Common myeloid progenitor, CD34-positive (primary cell): ENCODE results near the gene NMRK1.

Experiments
- CTCF ChIA-PET: fragments of 350-600 bp; sonication (Branson Sonifier 250); formaldehyde crosslinking; loops from one replicate; lab custom pipeline; 2021; ENCODE audit warnings: antibody characterized with exemption; lab: Charles Lee
- POLR2A ChIA-PET: fragments of 350-600 bp; sonication (Branson Sonifier 250); formaldehyde crosslinking; loops from one replicate; lab custom pipeline; 2021; ENCODE audit warnings: antibody characterized with exemption; lab: Charles Lee
- DNase-seq, 3 donors: peaks; one replicate each; pipeline versions ENCODE4 v3.0.0 to v3.0.0-alpha.2; 2013
- H3K27ac ChIP-seq, 2 experiments: 1 replicate in 1 of 2; 2 replicates in 1 of 2; pipeline ENCODE4 v1.7.0; 2013; ENCODE audit warnings: inconsistent platforms in 2 of 2, low read length in 2 of 2, mild to moderate bottlenecking in 2 of 2, low read depth in 1 of 2, moderate library complexity in 1 of 2; ENCODE audit not compliant: severe bottlenecking in 2 of 2, insufficient read depth in 1 of 2, poor library complexity in 1 of 2
- H3K27me3 ChIP-seq, 5 experiments: replicated peaks in 2 of 5; 1 replicate in 3 of 5; 2 replicates in 2 of 5; pipeline versions ENCODE4 v1.6.1 to v1.7.0; 2013; ENCODE audit warnings: low read length in 4 of 5, mild to moderate bottlenecking in 2 of 5, moderate library complexity in 2 of 5, inconsistent platforms in 1 of 5; ENCODE audit not compliant: insufficient read depth in 5 of 5, control insufficient read depth in 4 of 5
- H3K36me3 ChIP-seq, 4 experiments: 1 replicate in 2 of 4; 2 replicates in 2 of 4; pipeline versions ENCODE4 v1.6.1 to v1.7.0; 2013; ENCODE audit warnings: low read length in 3 of 4, control low read depth in 1 of 4, mild to moderate bottlenecking in 1 of 4; ENCODE audit not compliant: control insufficient read depth in 4 of 4, insufficient read depth in 4 of 4
- H3K4me1 ChIP-seq, 4 experiments: 1 replicate in 3 of 4; 2 replicates in 1 of 4; pipeline versions ENCODE4 v1.6.1 to v1.7.1; 2013; ENCODE audit warnings: low read length in 3 of 4, mild to moderate bottlenecking in 3 of 4, control low read depth in 1 of 4, inconsistent platforms in 1 of 4, moderate library complexity in 1 of 4; ENCODE audit not compliant: control insufficient read depth in 4 of 4, insufficient read depth in 4 of 4; ENCODE audit errors: control extremely low read depth in 1 of 4
- H3K4me3 ChIP-seq, 7 experiments: 1 replicate in 4 of 7; 2 replicates in 3 of 7; pipeline versions ENCODE4 v1.5.1 to v1.7.0; 2013; ENCODE audit warnings: mild to moderate bottlenecking in 7 of 7, low read length in 6 of 7, moderate library complexity in 6 of 7, inconsistent platforms in 2 of 7, low read depth in 2 of 7, control low read depth in 1 of 7; ENCODE audit not compliant: insufficient read depth in 4 of 7, control insufficient read depth in 1 of 7; ENCODE audit errors: extremely low read depth in 1 of 7
- H3K9me3 ChIP-seq, 5 experiments: 1 replicate in 4 of 5; 2 replicates in 1 of 5; pipeline versions ENCODE4 v1.6.1 to v1.7.1; 2013; ENCODE audit warnings: low read length in 4 of 5, mild to moderate bottlenecking in 2 of 5, inconsistent platforms in 1 of 5, low read depth in 1 of 5, moderate library complexity in 1 of 5; ENCODE audit not compliant: control insufficient read depth in 4 of 5, insufficient read depth in 2 of 5; ENCODE audit errors: control extremely low read depth in 1 of 5
- WGBS: methylation state at CpG from one replicate; pipeline ENCODE4 v1.1.5; 2013; ENCODE audit not compliant: insufficient coverage; 5-methylcytosine and 5-hydroxymethylcytosine counted together

Gene NMRK1

GRCh38 chr9:75027187-75028107 is 60.5 kb downstream of the NMRK1 start:
- no peaks in the 10 kb centered on the region for H3K9me3 ChIP-seq
- peak overlapping the region; percentile 46 to 83 for H3K27ac ChIP-seq
- H3K4me3 ChIP-seq, result peak overlapping the region; percentile 79 to 98 (median 91)
- peak; percentile 32 to 77 (median 66) for DNase-seq
- H3K27me3 ChIP-seq, result no peaks in the 10 kb centered on the region
- WGBS, result under 1% methylated on average over 55 of the region's 59 CpGs
- POLR2A ChIA-PET, result interaction anchor here (0.5 to 0.6 kb wide), 2 partner anchors 11 to 203 kb away, joined by 4 read pairs; no protein-coding TSS in a partner anchor
- H3K4me1 ChIP-seq, result peaks cover 15 to 31% (median 24%) of the 10 kb centered on the region in 4 experiments
- CTCF ChIA-PET, result interaction anchor here (0.7 to 4.6 kb wide), 14 partner anchors 13 to 254 kb away, joined by 3 to 21 read pairs (median 4); partner anchors contain the start of gene C9orf40
- H3K36me3 ChIP-seq, result no peaks in the 10 kb centered on the region

GRCh38 chr9:75023846-75024245 is 64.1 kb downstream of the NMRK1 start:
- POLR2A ChIA-PET, result no interaction called here
- peaks cover 0 to 5% (median 1%) of the 10 kb centered on the region in 4 experiments for H3K36me3 ChIP-seq

GRCh38 chr9:75019654-75020053 is 68.3 kb downstream of the NMRK1 start:
- WGBS, result no CpG with 5 or more reads among the region's 1 CpG
- Histone ChIP-seq H3K27ac (no peak overlapping the region), H3K9me3 (no peaks in the 10 kb centered on the region), H3K4me1 (peaks cover 0 to 4% (median 0%) of the 10 kb centered on the region in 4 experiments), H3K36me3 (peaks cover 2 to 5% (median 4%) of the 10 kb centered on the region in 4 experiments), H3K4me3 (no peak overlapping the region), H3K27me3 (no peaks in the 10 kb centered on the region)
- ChIA-PET CTCF (interaction anchor here (1.1 to 1.8 kb wide), 2 partner anchors 66 to 244 kb away, joined by 3 to 7 read pairs; no protein-coding TSS in a partner anchor), POLR2A (no interaction called here)
- peak in 1 of 3 donors; percentile 51 for DNase-seq

More at GRCh38 chr9:75023846-75024245, 64.1 kb downstream of the NMRK1 start:
- no peaks in the 10 kb centered on the region for H3K9me3 ChIP-seq
- H3K4me1 ChIP-seq, result peaks cover 15 to 31% (median 24%) of the 10 kb centered on the region in 4 experiments
- CTCF ChIA-PET, result interaction anchor here (1.3 to 2.5 kb wide), 3 partner anchors 9 to 248 kb away, joined by 3 to 14 read pairs (median 7); no protein-coding TSS in a partner anchor
- DNase-seq, result no peak
- no peak overlapping the region for H3K4me3 ChIP-seq
- H3K27ac ChIP-seq, result no peak overlapping the region
- H3K27me3 ChIP-seq, result no peaks in the 10 kb centered on the region

- H3K27me3 ChIP-seq, result no peaks in the 10 kb centered on the region
- ChIA-PET CTCF (interaction anchor here (0.9 to 1.8 kb wide), 3 partner anchors 11 to 244 kb away, joined by 3 to 7 read pairs (median 3); no protein-coding TSS in a partner anchor), POLR2A (no interaction called here)
- H3K4me3 ChIP-seq, result no peak overlapping the region
- WGBS, result 94% methylated on average over 4 of the region's 5 CpGs
- DNase-seq, result no peak
- peaks cover 2 to 5% (median 4%) of the 10 kb centered on the region in 4 experiments for H3K36me3 ChIP-seq
- H3K9me3 ChIP-seq, result no peaks in the 10 kb centered on the region
- H3K27ac ChIP-seq, result no peak overlapping the region
- peaks cover 0 to 2% (median 0%) of the 10 kb centered on the region in 4 experiments for H3K4me1 ChIP-seq
Observed at GRCh38 chr9:75019022-75019421, 68.9 kb downstream of the NMRK1 start.

- Histone ChIP-seq H3K27ac (no peak overlapping the region), H3K9me3 (no peaks in the 10 kb centered on the region), H3K27me3 (no peaks in the 10 kb centered on the region), H3K4me1 (no peaks in the 10 kb centered on the region), H3K36me3 (peaks cover 4 to 8% (median 6%) of the 10 kb centered on the region in 4 experiments), H3K4me3 (no peak overlapping the region)
- DNase-seq, result no peak
- POLR2A ChIA-PET, result interaction anchor here (0.8 kb wide), 1 partner anchor 11 kb away, joined by 3 read pairs; no protein-coding TSS in a partner anchor
- CTCF ChIA-PET, result interaction anchor here (1.0 to 1.5 kb wide), 2 partner anchors 9 to 12 kb away, joined by 3 to 5 read pairs; no protein-coding TSS in a partner anchor
- WGBS, result no CpG with 5 or more reads among the region's 3 CpGs
Observed at GRCh38 chr9:75017378-75017777, 70.6 kb downstream of the NMRK1 start.

GRCh38 chr9:75013735-75014134 is 74.2 kb downstream of the NMRK1 start:
- POLR2A ChIA-PET, result no interaction called here
- DNase-seq, result peak in 2 of 3 donors; percentile 44 to 53
- no peak overlapping the region for H3K4me3 ChIP-seq

More at GRCh38 chr9:75013735-75014134, 74.2 kb downstream of the NMRK1 start:
- Histone ChIP-seq H3K27me3 (no peaks in the 10 kb centered on the region), H3K4me1 (no peaks in the 10 kb centered on the region), H3K36me3 (peaks cover 7 to 23% (median 15%) of the 10 kb centered on the region in 4 experiments), H3K27ac (no peak overlapping the region), H3K9me3 (peaks cover 0 to 2% (median 0%) of the 10 kb centered on the region in 5 experiments)
- CTCF ChIA-PET, result interaction anchor here (0.8 to 2.6 kb wide), 4 partner anchors 10 to 240 kb away, joined by 3 to 14 read pairs (median 8); no protein-coding TSS in a partner anchor
- no CpG with 5 or more reads among the region's 2 CpGs for WGBS
